Measurements from ENCODE around the gene GGN. TPM values are rescaled to one million over a fixed set of nuclear protein-coding genes. Genes with fewer than 3 reads are reported as not detected.

GGN gene
- total and polyA plus RNA-seq, 7 donors = 0.04 to 0.34 (median 0.19) TPM; not detected in 3

DNA sequence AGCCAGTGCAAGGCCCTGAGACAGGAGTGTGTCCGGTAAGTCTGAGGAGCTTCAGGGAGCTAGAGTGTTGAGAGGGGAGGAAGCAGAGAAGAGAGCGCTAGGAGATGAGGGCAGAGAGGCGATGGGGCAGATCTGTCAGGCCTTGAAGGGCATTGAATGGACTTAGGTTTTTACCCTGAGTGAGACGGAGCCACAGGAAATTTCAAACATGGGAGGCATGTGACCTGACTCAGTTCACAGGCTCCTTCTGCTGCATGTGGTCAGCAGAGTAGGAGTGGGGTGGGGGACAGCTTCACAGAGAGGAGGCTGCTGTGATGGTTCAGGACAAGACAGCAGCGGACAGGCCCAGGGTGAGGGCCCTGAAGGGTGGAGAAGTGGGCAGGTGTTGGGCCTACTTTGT is 12.5 kb upstream of the GGN start:
- TF ChIP-seq, protein P1, sequence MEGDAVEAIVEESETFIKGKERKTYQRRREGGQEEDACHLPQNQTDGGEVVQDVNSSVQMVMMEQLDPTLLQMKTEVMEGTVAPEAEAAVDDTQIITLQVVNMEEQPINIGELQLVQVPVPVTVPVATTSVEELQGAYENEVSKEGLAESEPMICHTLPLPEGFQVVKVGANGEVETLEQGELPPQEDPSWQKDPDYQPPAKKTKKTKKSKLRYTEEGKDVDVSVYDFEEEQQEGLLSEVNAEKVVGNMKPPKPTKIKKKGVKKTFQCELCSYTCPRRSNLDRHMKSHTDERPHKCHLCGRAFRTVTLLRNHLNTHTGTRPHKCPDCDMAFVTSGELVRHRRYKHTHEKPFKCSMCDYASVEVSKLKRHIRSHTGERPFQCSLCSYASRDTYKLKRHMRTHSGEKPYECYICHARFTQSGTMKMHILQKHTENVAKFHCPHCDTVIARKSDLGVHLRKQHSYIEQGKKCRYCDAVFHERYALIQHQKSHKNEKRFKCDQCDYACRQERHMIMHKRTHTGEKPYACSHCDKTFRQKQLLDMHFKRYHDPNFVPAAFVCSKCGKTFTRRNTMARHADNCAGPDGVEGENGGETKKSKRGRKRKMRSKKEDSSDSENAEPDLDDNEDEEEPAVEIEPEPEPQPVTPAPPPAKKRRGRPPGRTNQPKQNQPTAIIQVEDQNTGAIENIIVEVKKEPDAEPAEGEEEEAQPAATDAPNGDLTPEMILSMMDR (IDR thresholded peaks at IDR 0.05) = no peak
- intact Hi-C loops (cut with DNase I) = loop anchor here in 1 of 2 donors (5.0 kb wide), 1 partner anchor 237 kb away; no protein-coding TSS in a partner anchor
- H3K4me3 ChIP-seq = no peak overlapping the region
- H3K27me3 ChIP-seq (ENCODE audit: insufficient read depth in 3 of 3, low read length in 2 of 3) = peaks cover 0 to 43% (median 18%) of the 10 kb centered on the region in 3 donors
- H3K9me3 ChIP-seq = no peaks in the 10 kb centered on the region
- WGBS, 3 donors = 81 to 83% (median 82%) methylated on average over 5 of the region's 5 CpGs
- no peak overlapping the region for H3K27ac ChIP-seq
- DNase-seq = no peak
- no peak for ATAC-seq
- no peaks in the 10 kb centered on the region for H3K4me1 ChIP-seq
- no peaks in the 10 kb centered on the region for H3K36me3 ChIP-seq (ENCODE audit: insufficient read depth in 1 of 2, low read depth in 1 of 2)

DNA sequence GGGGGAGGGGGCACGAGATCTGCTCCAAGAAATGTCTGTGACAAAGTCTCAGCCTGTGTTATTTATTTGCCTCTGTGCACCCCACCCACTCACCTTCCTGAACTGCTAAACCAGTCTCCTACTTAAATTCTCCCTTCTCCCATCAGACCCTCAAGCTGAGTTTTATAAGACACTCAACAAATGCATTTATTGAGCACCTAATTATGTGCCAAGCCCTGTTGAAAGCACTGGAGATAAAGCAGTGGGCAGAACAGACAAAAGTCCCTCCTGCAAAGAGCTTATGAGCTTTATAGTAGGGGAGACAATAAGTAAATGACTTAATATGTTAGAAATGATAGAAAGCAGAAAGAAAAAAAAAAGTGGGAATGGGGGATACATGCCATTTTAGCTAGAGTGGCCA is 11.7 kb upstream of the GGN start:
- TF ChIP-seq, protein P1 (IDR thresholded peaks at IDR 0.05) = no peak
- Histone ChIP-seq H3K27me3 (ENCODE audit: insufficient read depth in 3 of 3, low read length in 2 of 3) (peaks cover 0 to 51% (median 21%) of the 10 kb centered on the region in 3 donors), H3K9me3 (no peaks in the 10 kb centered on the region), H3K4me1 (no peaks in the 10 kb centered on the region), H3K36me3 (ENCODE audit: insufficient read depth in 1 of 2, low read depth in 1 of 2) (no peaks in the 10 kb centered on the region), H3K4me3 (no peak overlapping the region), H3K27ac (no peak overlapping the region)
- intact Hi-C loops (cut with DNase I) = no loop called here
- DNase-seq (no peak), ATAC-seq (no peak)
- 40 to 67% (median 46%) methylated on average over 1 of the region's 1 CpG for WGBS, 3 donors

DNA sequence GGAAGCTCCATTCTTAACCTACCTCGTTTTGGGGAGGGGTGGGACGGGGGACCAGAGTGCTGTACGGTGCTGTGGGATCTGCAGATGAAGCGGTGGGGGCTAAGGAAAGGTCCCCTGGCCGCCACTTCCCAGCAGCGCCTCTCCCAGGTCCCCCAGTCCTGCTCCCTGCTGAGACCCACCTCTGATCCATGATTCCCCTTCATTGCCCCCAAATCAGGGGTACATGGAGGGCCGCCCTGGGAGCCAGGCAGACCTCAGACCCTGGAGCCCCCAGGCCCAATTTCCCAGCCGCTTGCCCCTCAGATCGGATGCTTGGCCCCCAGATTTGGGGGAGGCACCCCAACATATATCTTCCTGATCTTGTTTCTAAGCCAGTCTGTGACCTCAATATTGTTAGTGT is 11.2 kb upstream of the GGN start:
- no peak for DNase-seq
- WGBS, 3 donors = 44 to 58% (median 53%) methylated on average over 9 of the region's 9 CpGs
- peaks cover 0 to 55% (median 21%) of the 10 kb centered on the region in 3 donors for H3K27me3 ChIP-seq (ENCODE audit: insufficient read depth in 3 of 3, low read length in 2 of 3)
- H3K36me3 ChIP-seq (ENCODE audit: insufficient read depth in 1 of 2, low read depth in 1 of 2) = no peaks in the 10 kb centered on the region
- no peak for ATAC-seq
- no peak overlapping the region for H3K4me3 ChIP-seq
- H3K9me3 ChIP-seq = no peaks in the 10 kb centered on the region
- intact Hi-C loops (cut with DNase I) = no loop called here
- TF ChIP-seq, protein P1 (IDR thresholded peaks at IDR 0.05) = no peak
- no peak overlapping the region for H3K27ac ChIP-seq
- no peaks in the 10 kb centered on the region for H3K4me1 ChIP-seq

DNA sequence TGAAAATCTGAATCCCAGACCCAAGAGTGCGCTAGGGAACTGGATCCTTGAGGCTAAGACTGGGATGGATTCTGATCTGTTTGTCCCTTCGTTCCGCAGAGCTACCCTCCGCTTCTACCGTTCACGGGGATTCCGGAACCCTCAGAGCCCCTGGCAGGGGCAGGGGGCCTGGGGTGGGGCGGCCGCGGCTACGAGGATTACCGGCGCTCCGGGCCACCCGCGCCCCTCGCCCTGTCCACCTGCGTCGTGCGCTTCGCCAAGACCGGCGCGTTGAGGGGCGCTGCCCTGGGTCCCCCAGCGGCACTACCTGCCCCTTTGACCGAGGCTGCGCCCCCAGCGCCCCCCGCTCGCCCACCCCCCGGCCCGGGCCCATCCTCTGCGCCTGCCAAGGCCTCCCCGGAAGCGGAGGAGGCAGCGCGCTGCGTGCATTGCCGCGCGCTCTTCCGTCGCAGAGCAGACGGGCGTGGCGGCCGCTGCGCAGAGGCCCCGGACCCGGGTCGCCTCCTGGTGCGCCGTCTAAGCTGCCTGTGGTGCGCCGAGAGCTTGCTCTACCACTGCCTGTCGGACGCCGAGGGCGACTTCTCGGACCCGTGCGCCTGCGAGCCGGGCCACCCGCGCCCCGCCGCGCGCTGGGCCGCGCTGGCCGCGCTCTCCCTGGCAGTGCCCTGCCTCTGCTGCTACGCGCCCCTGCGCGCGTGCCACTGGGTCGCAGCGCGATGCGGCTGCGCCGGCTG is 7.7 kb upstream of the GGN start:
- H3K9me3 ChIP-seq = no peaks in the 10 kb centered on the region
- peaks cover 0 to 57% (median 21%) of the 10 kb centered on the region in 3 donors for H3K27me3 ChIP-seq (ENCODE audit: insufficient read depth in 3 of 3, low read length in 2 of 3)
- H3K27ac ChIP-seq = no peak overlapping the region
- no peak overlapping the region for H3K4me3 ChIP-seq
- no peak for DNase-seq
- H3K4me1 ChIP-seq = no peaks in the 10 kb centered on the region
- 5 to 17% (median 14%) methylated on average over 57 to 86 of the region's 86 CpGs for WGBS, 3 donors
- no peaks in the 10 kb centered on the region for H3K36me3 ChIP-seq (ENCODE audit: insufficient read depth in 1 of 2, low read depth in 1 of 2)
- ATAC-seq = no peak
- intact Hi-C loops (cut with DNase I) = no loop called here
- TF ChIP-seq, protein P1 (IDR thresholded peaks at IDR 0.05) = no peak

All from psoas muscle (tissue), 8 donors.